Calu3 (cell line): ENCODE results near the gene ATG2B. TPM values are rescaled to one million over a fixed set of nuclear protein-coding genes. Genes with fewer than 3 reads are reported as not detected.

Experiments used
- BruUV-seq: library from RNA; stranded (reverse); fragments of 400-500 nt; replicated peaks from 2 replicates; lab custom pipeline; 2021; lab: Mats Ljungman, UMichigan
- CTCF ChIA-PET: fragments of 300-600 bp; sonication (Branson Sonifier 250); formaldehyde crosslinking; loops from one replicate; lab custom pipeline; 2022; ENCODE audit warnings: antibody characterized with exemption; lab: Charles Lee
- DNase-seq: peaks from one replicate; pipeline ENCODE4 v3.0.0; 2022
- H3K27ac Mint-ChIP-seq: one replicate; pipeline ENCODE4 v1.8.0; 2022; ENCODE audit warnings: mixed read lengths; ENCODE audit not compliant: unreplicated experiment
- H3K27me3 Mint-ChIP-seq: one replicate; pipeline ENCODE4 v1.8.0; 2022; ENCODE audit warnings: mixed read lengths; ENCODE audit not compliant: unreplicated experiment
- H3K36me3 Mint-ChIP-seq: one replicate; pipeline ENCODE4 v1.8.0; 2022; ENCODE audit warnings: mild to moderate bottlenecking, moderate library complexity, mixed read lengths; ENCODE audit not compliant: insufficient read depth, unreplicated experiment
- H3K4me1 Mint-ChIP-seq: one replicate; pipeline ENCODE4 v1.8.0; 2022; ENCODE audit warnings: mild to moderate bottlenecking, low read depth, mixed read lengths; ENCODE audit not compliant: unreplicated experiment
- H3K4me3 Mint-ChIP-seq: one replicate; pipeline ENCODE4 v1.8.0; 2022; ENCODE audit warnings: mild to moderate bottlenecking, low read depth, moderate library complexity, mixed read lengths; ENCODE audit not compliant: unreplicated experiment
- H3K9me3 Mint-ChIP-seq: one replicate; pipeline ENCODE4 v1.8.0; 2022; ENCODE audit warnings: low read depth, mixed read lengths; ENCODE audit not compliant: unreplicated experiment
- intact Hi-C: fragments of 100-400 bp; cut with micrococcal nuclease; formaldehyde crosslinking; loops from one replicate; pipeline ENCODE4 v1.10.0; 2022; ENCODE audit not compliant: unreplicated experiment
- total RNA-seq: library from RNA; stranded (reverse); gene quantifications from 2 replicates; pipeline ENCODE4 v1.2.3, GENCODE V29; 2022
- TF ChIP-seq, protein P1 (sequence below): fragments of 200-600 bp; IDR thresholded peaks from one replicate; pipeline ENCODE4 v1.8.0; 2022; ENCODE audit warnings: antibody characterized with exemption; ENCODE audit not compliant: unreplicated experiment

Gene ATG2B
- total RNA-seq, 1 experiment from 2014 or later = 14.5 TPM

GRCh38 chr14:96257900-96258299 is 105.2 kb downstream of the ATG2B start:
- no TSS peak for BruUV-seq
- no peaks in the 10 kb centered on the region for H3K36me3 Mint-ChIP-seq
- H3K27me3 Mint-ChIP-seq = peaks cover 29% of the 10 kb centered on the region
- CTCF ChIA-PET = no interaction called here
- H3K4me3 Mint-ChIP-seq = no peak overlapping the region
- no peak for DNase-seq
- no peaks in the 10 kb centered on the region for H3K9me3 Mint-ChIP-seq
- H3K27ac Mint-ChIP-seq = no peak overlapping the region
- TF ChIP-seq, protein P1, sequence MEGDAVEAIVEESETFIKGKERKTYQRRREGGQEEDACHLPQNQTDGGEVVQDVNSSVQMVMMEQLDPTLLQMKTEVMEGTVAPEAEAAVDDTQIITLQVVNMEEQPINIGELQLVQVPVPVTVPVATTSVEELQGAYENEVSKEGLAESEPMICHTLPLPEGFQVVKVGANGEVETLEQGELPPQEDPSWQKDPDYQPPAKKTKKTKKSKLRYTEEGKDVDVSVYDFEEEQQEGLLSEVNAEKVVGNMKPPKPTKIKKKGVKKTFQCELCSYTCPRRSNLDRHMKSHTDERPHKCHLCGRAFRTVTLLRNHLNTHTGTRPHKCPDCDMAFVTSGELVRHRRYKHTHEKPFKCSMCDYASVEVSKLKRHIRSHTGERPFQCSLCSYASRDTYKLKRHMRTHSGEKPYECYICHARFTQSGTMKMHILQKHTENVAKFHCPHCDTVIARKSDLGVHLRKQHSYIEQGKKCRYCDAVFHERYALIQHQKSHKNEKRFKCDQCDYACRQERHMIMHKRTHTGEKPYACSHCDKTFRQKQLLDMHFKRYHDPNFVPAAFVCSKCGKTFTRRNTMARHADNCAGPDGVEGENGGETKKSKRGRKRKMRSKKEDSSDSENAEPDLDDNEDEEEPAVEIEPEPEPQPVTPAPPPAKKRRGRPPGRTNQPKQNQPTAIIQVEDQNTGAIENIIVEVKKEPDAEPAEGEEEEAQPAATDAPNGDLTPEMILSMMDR = no peak
- H3K4me1 Mint-ChIP-seq = peaks cover 5% of the 10 kb centered on the region
- intact Hi-C loops = no loop called here

DNA sequence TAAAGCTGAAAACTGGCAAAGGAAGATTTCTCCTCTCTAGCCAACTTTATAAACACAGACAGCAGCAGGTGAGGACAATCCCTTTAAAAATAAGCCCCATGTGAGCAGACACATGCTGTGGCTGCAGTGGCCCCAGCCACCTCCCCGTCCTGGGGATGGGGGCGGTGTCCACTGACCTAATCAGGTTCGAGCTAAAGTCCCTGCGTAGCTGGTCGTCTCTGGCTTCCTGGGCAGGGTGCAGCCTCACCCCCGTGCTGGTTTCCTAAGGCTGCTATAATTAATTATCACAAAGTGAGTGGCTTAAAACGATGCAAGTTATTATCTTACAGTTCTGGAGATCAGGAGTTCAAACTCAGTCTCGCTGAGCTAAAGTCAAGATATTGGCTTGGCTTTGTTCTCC is 106.1 kb downstream of the ATG2B start:
- CTCF ChIA-PET = no interaction called here
- intact Hi-C loops = no loop called here
- Mint-ChIP-seq H3K4me1 (peaks cover 8% of the 10 kb centered on the region), H3K4me3 (no peak overlapping the region), H3K27me3 (peaks cover 29% of the 10 kb centered on the region), H3K36me3 (no peaks in the 10 kb centered on the region), H3K27ac (no peak overlapping the region), H3K9me3 (no peaks in the 10 kb centered on the region)
- no peak for DNase-seq
- TF ChIP-seq, protein P1 = no peak
- no TSS peak for BruUV-seq

- no peak overlapping the region for H3K27ac Mint-ChIP-seq
- peaks cover 8% of the 10 kb centered on the region for H3K4me1 Mint-ChIP-seq
- peaks cover 29% of the 10 kb centered on the region for H3K27me3 Mint-ChIP-seq
- TF ChIP-seq, protein P1 = no peak
- no peaks in the 10 kb centered on the region for H3K9me3 Mint-ChIP-seq
- H3K4me3 Mint-ChIP-seq = no peak overlapping the region
- H3K36me3 Mint-ChIP-seq = no peaks in the 10 kb centered on the region
- intact Hi-C loops = no loop called here
- DNase-seq = no peak
- CTCF ChIA-PET = no interaction called here
- no TSS peak for BruUV-seq
Observed at GRCh38 chr14:96256407-96256806, 106.7 kb downstream of the ATG2B start.

GRCh38 chr14:96255501-96256366 is 107.4 kb downstream of the ATG2B start, which contains the start of gene BDKRB1:
TSS of gene BDKRB1 (plus strand) at chr14:96256210. CDS start at chr14:96263683, 7,473 bp downstream.
- Mint-ChIP-seq H3K9me3 (no peaks in the 10 kb centered on the region), H3K4me3 (no peak within 1 kb of the TSS), H3K27ac (no peak within 1 kb of the TSS), H3K36me3 (no peaks in the 10 kb centered on the region), H3K4me1 (peaks cover 8% of the 10 kb centered on the region), H3K27me3 (peaks cover 28% of the 10 kb centered on the region)
- no peak for DNase-seq
- intact Hi-C loops = no loop called here
- TF ChIP-seq, protein P1 = no peak
- BruUV-seq = no TSS peak
- CTCF ChIA-PET = no interaction called here
